HepG2 (cell line): ENCODE results near the gene TASOR2. TPM values are rescaled to one million over a fixed set of nuclear protein-coding genes. Genes with fewer than 3 reads are reported as not detected.
A peak's percentile ranks its signal among the peaks of the same experiment; 100 is the strongest.

Experiments
- FOXA3 ChIP-seq: IDR thresholded peaks from 2 replicates; pipeline ENCODE4 v1.6.1; 2016; ENCODE audit warnings: missing genetic modification reagents, missing compliant biosample characterization
- FOXP4 ChIP-seq: sonication (generic); formaldehyde crosslinking; IDR thresholded peaks from 2 replicates; pipeline ENCODE4 v1.4.0; 2020; ENCODE audit warnings: missing genetic modification reagents
- KLF16 ChIP-seq, 2 experiments: sonication (generic) in 1 of 2; formaldehyde crosslinking in 1 of 2; IDR thresholded peaks; 2 replicates each; pipeline versions ENCODE4 v1.6.1 to v1.8.0; 2016 to 2023; ENCODE audit warnings: missing genetic modification reagents in 2 of 2, missing compliant biosample characterization in 1 of 2
- MYNN ChIP-seq: sonication (generic); formaldehyde crosslinking; IDR thresholded peaks from 2 replicates; pipeline ENCODE4 v1.4.0; 2020; ENCODE audit warnings: mild to moderate bottlenecking, low read depth, missing genetic modification reagents
- NFYC ChIP-seq: IDR thresholded peaks from 2 replicates; pipeline ENCODE4 v1.6.1; 2016; ENCODE audit warnings: missing genetic modification reagents, missing compliant biosample characterization
- REXO4 ChIP-seq: sonication (generic); formaldehyde crosslinking; IDR thresholded peaks from 2 replicates; pipeline ENCODE4 v1.8.0; 2022; ENCODE audit warnings: missing genetic modification reagents, mild to moderate bottlenecking, borderline replicate concordance
- SIX1 ChIP-seq: sonication (generic); formaldehyde crosslinking; IDR thresholded peaks from 2 replicates; pipeline ENCODE4 v1.4.0; 2020; ENCODE audit warnings: missing genetic modification reagents, borderline replicate concordance
- SKI ChIP-seq: fragments of 450-650 bp; IDR thresholded peaks from one replicate; pipeline ENCODE4 v1.6.1; 2018; ENCODE audit warnings: mild to moderate bottlenecking; ENCODE audit not compliant: partially characterized antibody
- ZNF12 ChIP-seq: sonication (generic); formaldehyde crosslinking; IDR thresholded peaks from 2 replicates; pipeline ENCODE4 v1.5.0; 2020; ENCODE audit warnings: missing genetic modification reagents
- ZNF563 ChIP-seq: sonication (generic); formaldehyde crosslinking; IDR thresholded peaks from 2 replicates; pipeline ENCODE4 v1.8.0; 2022; ENCODE audit warnings: mild to moderate bottlenecking, moderate library complexity, missing genetic modification reagents
- ZNF770 ChIP-seq: sonication (generic); formaldehyde crosslinking; IDR thresholded peaks from 2 replicates; pipeline ENCODE4 v1.5.0; 2020; ENCODE audit warnings: mild to moderate bottlenecking, missing genetic modification reagents
- polyA plus RNA-seq, 8 experiments: library from polyadenylated mRNA; depleted of rRNA in 3 of 8; stranded (reverse) in 7 of 8; unstranded in 1 of 8; fragments of >200 nt; fragmentation: Illumina TruSeq in 4 of 8; extraction: Trizol in 4 of 8; gene quantifications; 2 replicates each; pipeline versions ENCODE4 v1.2.1 to v1.2.3, GENCODE V29; 2011 to 2016; ENCODE audit warnings: low read depth in 4 of 8, missing spikeins in 1 of 8, mixed read lengths in 1 of 8; ENCODE audit not compliant: insufficient read depth in 1 of 8
- total RNA-seq, 5 experiments: library from RNA; depleted of rRNA; stranded (reverse); fragments of >200 nt; fragmentation: Illumina TruSeq; extraction: Trizol; gene quantifications; 2 replicates each; pipeline ENCODE4 v1.2.3, GENCODE V29; 2016; ENCODE audit warnings: low read depth in 1 of 5
- TF ChIP-seq, protein P1 (sequence below): sonication (generic); formaldehyde crosslinking; conservative IDR thresholded peaks from 2 replicates; pipeline ENCODE4 v1.8.0; 2022; ENCODE audit warnings: mild to moderate bottlenecking, moderate library complexity, missing genetic modification reagents
- TF ChIP-seq, protein P2 (sequence below): sonication (generic); formaldehyde crosslinking; IDR thresholded peaks from 2 replicates; pipeline ENCODE4 v1.5.1; 2020; ENCODE audit warnings: missing genetic modification reagents, mild to moderate bottlenecking, borderline replicate concordance
- TF ChIP-seq, protein P3 (sequence below): sonication (generic); formaldehyde crosslinking; IDR thresholded peaks from 2 replicates; pipeline ENCODE4 v1.4.0; 2020; ENCODE audit warnings: missing genetic modification reagents, borderline replicate concordance
- TF ChIP-seq, protein P4 (sequence below): sonication (generic); formaldehyde crosslinking; IDR thresholded peaks from 2 replicates; pipeline ENCODE4 v1.5.0; 2020; ENCODE audit warnings: missing genetic modification reagents, mild to moderate bottlenecking, borderline replicate concordance

Gene TASOR2
- total and polyA plus RNA-seq, 2 of the 13 experiments (the other 11 are each of a cell fraction or from before 2014, with no cell fraction given), result 24.2 to 55.3 TPM

DNA sequence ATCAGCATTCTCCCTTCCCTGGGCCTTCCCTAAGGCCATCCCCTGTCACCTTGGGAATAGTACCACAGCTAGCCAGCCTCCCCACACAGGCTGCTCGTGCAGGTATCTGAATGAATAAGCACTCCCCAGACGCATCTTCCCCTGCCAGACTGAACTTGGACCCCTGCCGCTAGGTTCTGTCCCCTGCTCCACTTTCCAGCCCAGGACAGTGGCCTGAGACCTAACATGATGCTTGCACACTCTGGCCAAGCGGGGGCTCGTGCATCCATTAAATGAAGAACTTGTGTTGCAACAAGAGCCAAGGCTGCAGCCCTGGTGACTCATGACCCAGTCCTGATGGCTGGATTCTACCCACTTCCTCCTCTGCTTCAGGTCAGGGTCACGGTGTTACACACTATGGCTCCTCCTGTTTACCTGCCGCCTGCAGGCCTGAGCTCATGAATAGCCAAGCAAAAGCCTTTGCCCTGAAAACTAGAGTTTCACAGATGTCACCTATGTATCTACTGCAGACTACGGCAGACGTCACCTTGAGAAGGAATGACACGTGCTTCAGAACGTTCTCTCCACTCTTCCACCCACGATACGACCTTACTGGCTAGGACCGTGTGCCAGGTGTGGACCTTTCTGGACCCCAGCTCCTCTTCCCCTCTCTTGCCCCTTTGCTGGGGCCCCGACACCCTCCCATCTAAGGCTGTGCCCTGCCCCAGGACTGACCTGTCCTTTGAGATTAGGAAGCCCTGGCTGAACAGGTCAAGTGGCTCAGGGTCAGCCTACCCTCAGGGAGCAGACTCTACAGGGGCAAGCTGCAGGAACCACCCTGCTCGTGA is 24.7 kb upstream of the TASOR2 start (continued):
- TF ChIP-seq FOXA3 (peak; percentile 91), SKI (peak; percentile 95), MYNN (CRISPR knock-in tag) (no peak), NFYC (no peak), REXO4 (CRISPR knock-in tag) (no peak), FOXP4 (CRISPR knock-in tag) (peak; percentile 71), KLF16 (CRISPR knock-in tag; IDR thresholded peaks at IDR 0.05) (peak in 1 of 2 experiments; percentile 65; a peak in 2 of 4 replicates), ZNF12 (0 out of 2 replicates have a peak, but pooled peaks have one; percentile 12), SIX1 (CRISPR knock-in tag) (no peak), ZNF563 (0 out of 2 replicates have a peak, but pooled peaks have one; percentile 54), ZNF770 (CRISPR knock-in tag) (peak; percentile 10; the same call in 1 of the 2 replicates)
- TF ChIP-seq, protein P1, sequence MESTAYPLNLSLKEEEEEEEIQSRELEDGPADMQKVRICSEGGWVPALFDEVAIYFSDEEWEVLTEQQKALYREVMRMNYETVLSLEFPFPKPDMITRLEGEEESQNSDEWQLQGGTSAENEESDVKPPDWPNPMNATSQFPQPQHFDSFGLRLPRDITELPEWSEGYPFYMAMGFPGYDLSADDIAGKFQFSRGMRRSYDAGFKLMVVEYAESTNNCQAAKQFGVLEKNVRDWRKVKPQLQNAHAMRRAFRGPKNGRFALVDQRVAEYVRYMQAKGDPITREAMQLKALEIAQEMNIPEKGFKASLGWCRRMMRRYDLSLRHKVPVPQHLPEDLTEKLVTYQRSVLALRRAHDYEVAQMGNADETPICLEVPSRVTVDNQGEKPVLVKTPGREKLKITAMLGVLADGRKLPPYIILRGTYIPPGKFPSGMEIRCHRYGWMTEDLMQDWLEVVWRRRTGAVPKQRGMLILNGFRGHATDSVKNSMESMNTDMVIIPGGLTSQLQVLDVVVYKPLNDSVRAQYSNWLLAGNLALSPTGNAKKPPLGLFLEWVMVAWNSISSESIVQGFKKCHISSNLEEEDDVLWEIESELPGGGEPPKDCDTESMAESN, result peak; percentile 98
- TF ChIP-seq, protein P2, sequence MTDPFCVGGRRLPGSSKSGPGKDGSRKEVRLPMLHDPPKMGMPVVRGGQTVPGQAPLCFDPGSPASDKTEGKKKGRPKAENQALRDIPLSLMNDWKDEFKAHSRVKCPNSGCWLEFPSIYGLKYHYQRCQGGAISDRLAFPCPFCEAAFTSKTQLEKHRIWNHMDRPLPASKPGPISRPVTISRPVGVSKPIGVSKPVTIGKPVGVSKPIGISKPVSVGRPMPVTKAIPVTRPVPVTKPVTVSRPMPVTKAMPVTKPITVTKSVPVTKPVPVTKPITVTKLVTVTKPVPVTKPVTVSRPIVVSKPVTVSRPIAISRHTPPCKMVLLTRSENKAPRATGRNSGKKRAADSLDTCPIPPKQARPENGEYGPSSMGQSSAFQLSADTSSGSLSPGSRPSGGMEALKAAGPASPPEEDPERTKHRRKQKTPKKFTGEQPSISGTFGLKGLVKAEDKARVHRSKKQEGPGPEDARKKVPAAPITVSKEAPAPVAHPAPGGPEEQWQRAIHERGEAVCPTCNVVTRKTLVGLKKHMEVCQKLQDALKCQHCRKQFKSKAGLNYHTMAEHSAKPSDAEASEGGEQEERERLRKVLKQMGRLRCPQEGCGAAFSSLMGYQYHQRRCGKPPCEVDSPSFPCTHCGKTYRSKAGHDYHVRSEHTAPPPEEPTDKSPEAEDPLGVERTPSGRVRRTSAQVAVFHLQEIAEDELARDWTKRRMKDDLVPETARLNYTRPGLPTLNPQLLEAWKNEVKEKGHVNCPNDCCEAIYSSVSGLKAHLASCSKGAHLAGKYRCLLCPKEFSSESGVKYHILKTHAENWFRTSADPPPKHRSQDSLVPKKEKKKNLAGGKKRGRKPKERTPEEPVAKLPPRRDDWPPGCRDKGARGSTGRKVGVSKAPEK (CRISPR knock-in tag), result no peak
- TF ChIP-seq, protein P3, sequence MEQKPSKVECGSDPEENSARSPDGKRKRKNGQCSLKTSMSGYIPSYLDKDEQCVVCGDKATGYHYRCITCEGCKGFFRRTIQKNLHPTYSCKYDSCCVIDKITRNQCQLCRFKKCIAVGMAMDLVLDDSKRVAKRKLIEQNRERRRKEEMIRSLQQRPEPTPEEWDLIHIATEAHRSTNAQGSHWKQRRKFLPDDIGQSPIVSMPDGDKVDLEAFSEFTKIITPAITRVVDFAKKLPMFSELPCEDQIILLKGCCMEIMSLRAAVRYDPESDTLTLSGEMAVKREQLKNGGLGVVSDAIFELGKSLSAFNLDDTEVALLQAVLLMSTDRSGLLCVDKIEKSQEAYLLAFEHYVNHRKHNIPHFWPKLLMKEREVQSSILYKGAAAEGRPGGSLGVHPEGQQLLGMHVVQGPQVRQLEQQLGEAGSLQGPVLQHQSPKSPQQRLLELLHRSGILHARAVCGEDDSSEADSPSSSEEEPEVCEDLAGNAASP (CRISPR knock-in tag), result peak; percentile 90
- TF ChIP-seq, protein P4, sequence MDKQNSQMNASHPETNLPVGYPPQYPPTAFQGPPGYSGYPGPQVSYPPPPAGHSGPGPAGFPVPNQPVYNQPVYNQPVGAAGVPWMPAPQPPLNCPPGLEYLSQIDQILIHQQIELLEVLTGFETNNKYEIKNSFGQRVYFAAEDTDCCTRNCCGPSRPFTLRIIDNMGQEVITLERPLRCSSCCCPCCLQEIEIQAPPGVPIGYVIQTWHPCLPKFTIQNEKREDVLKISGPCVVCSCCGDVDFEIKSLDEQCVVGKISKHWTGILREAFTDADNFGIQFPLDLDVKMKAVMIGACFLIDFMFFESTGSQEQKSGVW (CRISPR knock-in tag), result no peak
